HG02588 (cell line): Measurements from ENCODE around the gene ZNF334.

Experiments
- ATAC-seq: cut with Tn5 transposase; IDR thresholded peaks from one replicate; pipeline ENCODE4 v1.9.1; 2021; ENCODE audit warnings: mild to moderate bottlenecking, moderate library complexity; ENCODE audit not compliant: unreplicated experiment

Gene ZNF334

GRCh38 chr20:46488451-46488850, 24.9 kb downstream of the ZNF334 start:
- ATAC-seq: no peak

- no peak for ATAC-seq
Observed at GRCh38 chr20:46487628-46488027, 25.7 kb downstream of the ZNF334 start.

GRCh38 chr20:46485431-46485830, 27.9 kb downstream of the ZNF334 start:
- no peak for ATAC-seq

GRCh38 chr20:46484954-46485353, 28.4 kb downstream of the ZNF334 start:
- no peak for ATAC-seq

GRCh38 chr20:46483879-46484278, 29.5 kb downstream of the ZNF334 start:
- no peak for ATAC-seq

- ATAC-seq: no peak
Observed at GRCh38 chr20:46482864-46483263, 30.5 kb downstream of the ZNF334 start.

GRCh38 chr20:46477640-46478039, 35.7 kb downstream of the ZNF334 start:
- no peak for ATAC-seq

GRCh38 chr20:46477225-46477624, 36.1 kb downstream of the ZNF334 start:
- no peak for ATAC-seq

- ATAC-seq: no peak
Observed at GRCh38 chr20:46468508-46468907, 44.9 kb downstream of the ZNF334 start.

GRCh38 chr20:46464451-46464850, 48.9 kb downstream of the ZNF334 start:
- no peak for ATAC-seq

- no peak for ATAC-seq
Observed at GRCh38 chr20:46463852-46464251, 49.5 kb downstream of the ZNF334 start.

- no peak for ATAC-seq
Observed at GRCh38 chr20:46461808-46462207, 51.6 kb downstream of the ZNF334 start.

- ATAC-seq: no peak
Observed at GRCh38 chr20:46458866-46459750, 54.3 kb downstream of the ZNF334 start.

- ATAC-seq: no peak
Observed at GRCh38 chr20:46456255-46457028, 56.9 kb downstream of the ZNF334 start.

GRCh38 chr20:46455729-46456128, 57.6 kb downstream of the ZNF334 start:
- ATAC-seq: no peak
